ENCODE data around the gene LLGL2.

LLGL2 gene

DNA sequence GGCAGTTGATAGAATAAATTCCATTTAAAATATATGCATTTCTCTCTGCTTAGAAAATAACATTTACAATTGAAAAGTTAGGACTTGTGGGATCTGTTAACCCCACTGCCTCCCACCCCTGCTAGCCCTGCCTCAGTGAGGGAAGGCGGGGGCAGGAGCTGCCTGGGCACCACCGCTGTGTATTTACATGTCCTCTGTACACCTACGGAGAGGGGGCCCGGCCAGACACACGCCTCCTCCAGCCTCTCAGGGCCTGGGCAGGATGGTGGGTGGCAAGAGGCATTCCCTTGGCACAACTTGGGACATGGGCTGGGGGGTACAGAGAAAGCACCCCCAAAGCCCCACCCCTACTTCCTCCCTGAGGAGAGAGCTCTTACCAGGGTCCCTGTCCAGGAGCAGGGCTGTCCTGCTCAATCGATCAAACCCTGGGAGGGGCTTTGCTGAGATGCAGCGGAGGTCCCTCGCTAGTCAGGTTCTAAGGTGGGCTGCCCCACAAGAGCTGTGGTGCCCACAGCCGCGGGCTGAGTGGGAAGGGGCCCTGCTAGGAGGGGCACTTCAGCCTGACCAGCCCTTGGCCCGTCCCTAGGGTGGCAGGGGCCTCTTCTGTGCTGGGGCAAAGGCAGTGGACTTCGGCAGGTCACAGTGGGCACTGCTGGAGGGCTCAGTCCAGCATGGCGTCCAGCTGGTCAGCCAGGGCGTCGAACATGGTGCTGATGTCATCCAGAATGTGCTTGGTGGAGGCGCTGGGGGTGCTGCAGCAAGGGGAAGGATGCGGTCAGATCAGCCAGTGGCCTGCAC, 24.9 kb upstream of the LLGL2 start:
- TF ChIP-seq CTCF (IDR thresholded peaks at IDR 0.05; ENCODE audit: low read depth, low read length) = no peak
- no peak for DNase-seq (ENCODE audit: low read depth in 2 of 2)
- no peak overlapping the region for H3K4me3 ChIP-seq (replicated peaks in 1 of 2; ENCODE audit: low read depth in 2 of 2, low read length in 2 of 2)

DNA sequence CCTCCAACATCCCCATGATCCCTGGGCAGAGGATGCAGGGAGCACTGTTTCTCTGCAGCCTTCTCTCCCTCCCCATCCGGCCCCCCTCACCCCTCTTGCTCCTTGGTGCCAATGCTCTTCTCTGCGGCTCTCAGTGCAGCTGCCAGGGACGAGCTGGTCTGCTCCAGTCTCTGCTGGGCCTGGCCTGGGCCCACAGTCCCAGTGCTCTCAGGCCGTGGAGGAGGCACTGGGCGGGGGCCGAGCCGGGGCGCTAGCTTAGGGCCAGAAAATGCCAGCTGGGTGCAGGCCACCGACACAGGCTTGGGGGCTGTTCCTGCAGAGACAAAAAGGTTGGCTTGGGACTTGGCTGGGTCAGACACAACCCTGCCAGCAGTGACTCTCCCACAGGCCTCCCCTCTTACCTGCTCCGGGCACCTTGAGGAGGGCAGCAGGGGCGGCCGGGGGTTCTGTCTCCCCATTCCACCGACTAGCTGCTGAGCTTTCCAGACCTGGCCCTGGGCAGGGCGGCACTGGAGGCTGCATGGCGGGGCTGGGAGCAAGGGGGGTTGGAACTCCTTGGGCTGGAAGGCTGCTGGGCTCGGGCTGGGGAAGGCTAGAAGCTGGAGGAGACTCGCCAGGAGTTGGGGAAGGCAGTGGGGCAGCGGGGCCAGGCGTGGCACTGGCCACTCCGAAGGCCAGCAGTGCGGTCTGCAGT, 24.0 kb upstream of the LLGL2 start:
- no peak for DNase-seq (ENCODE audit: low read depth in 2 of 2)
- no peak for TF ChIP-seq CTCF (IDR thresholded peaks at IDR 0.05; ENCODE audit: low read depth, low read length)
- H3K4me3 ChIP-seq (replicated peaks in 1 of 2; ENCODE audit: low read depth in 2 of 2, low read length in 2 of 2) = no peak overlapping the region

DNA sequence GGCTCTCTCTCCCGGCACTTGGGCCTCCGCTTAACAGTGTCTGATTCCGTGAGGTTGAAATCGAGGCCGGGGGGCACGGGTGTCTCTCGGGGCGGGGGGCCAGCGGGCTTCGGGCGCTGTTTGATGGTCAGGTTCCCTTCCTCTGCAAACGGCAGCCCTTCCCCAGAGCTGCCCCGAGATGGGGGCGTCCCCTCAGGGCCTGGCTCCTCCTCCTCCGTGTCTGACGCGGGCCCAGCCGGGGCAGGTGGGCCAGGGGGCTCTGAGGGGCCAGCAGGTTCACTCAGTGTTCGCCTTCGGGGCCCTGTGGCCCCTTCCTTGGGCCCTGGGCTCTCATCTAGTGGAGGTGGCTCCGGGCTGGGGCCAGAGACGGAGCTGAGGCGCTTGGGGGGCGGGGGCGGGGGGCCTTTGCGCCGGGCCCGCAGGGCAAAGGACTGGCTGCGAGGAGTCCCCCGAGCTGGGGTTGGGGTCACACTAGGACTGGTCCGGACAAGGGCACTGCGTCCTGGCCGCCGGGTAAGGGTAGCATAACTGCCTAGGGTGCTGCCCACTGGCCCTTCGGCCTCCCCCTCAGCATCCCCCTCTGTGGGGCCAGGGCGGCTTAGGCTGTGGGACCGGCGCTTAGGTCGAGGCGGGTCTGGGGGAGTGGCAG, 23.3 kb upstream of the LLGL2 start:
- no peak overlapping the region for H3K4me3 ChIP-seq (replicated peaks in 1 of 2; ENCODE audit: low read depth in 2 of 2, low read length in 2 of 2)

GRCh38 chr17:75502721-75503329, 22.7 kb upstream of the LLGL2 start:
- no peak overlapping the region for H3K4me3 ChIP-seq (replicated peaks in 1 of 2; ENCODE audit: low read depth in 2 of 2, low read length in 2 of 2)
- no peak for TF ChIP-seq CTCF (IDR thresholded peaks at IDR 0.05; ENCODE audit: low read depth, low read length)
- no peak for DNase-seq (ENCODE audit: low read depth in 2 of 2)

More for the DNA sequence above, 23.3 kb upstream of the LLGL2 start:
- DNase-seq (ENCODE audit: low read depth in 2 of 2) = no peak
- no peak for TF ChIP-seq CTCF (IDR thresholded peaks at IDR 0.05; ENCODE audit: low read depth, low read length)

GRCh38 chr17:75503337-75503950, 22.1 kb upstream of the LLGL2 start:
- TF ChIP-seq CTCF (IDR thresholded peaks at IDR 0.05; ENCODE audit: low read depth, low read length) = no peak
- DNase-seq (ENCODE audit: low read depth in 2 of 2) = no peak
- H3K4me3 ChIP-seq (replicated peaks in 1 of 2; ENCODE audit: low read depth in 2 of 2, low read length in 2 of 2) = no peak overlapping the region

DNA sequence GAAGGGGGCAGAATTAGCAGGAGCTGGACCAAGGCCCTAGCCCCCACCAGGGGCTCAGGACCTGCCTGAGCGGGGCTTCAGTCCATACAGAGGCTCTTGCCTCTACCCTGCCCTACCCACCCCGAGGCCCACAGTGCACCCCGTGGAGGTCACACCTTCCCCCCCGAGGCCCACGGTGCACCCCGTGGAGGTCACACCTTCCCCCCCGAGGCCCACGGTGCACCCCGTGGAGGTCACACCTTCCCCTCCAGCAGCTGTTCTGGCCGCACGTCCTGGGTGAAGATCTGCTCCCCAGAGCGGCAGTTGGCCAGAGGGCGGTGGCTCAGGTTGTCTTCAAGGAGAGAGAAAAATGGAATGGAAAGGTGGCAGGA, 21.5 kb upstream of the LLGL2 start:
- no peak for TF ChIP-seq CTCF (IDR thresholded peaks at IDR 0.05; ENCODE audit: low read depth, low read length)
- DNase-seq (ENCODE audit: low read depth in 2 of 2) = no peak
- H3K4me3 ChIP-seq (replicated peaks in 1 of 2; ENCODE audit: low read depth in 2 of 2, low read length in 2 of 2) = no peak overlapping the region

Data from cardiac fibroblast (primary cell).